H1 (cell line): ENCODE data around the gene SAT2. TPM values are rescaled to one million over a fixed set of nuclear protein-coding genes. Genes with fewer than 3 reads are reported as not detected.

Experiments used
- CTCF ChIA-PET: fragments of 300-600 bp; sonication (Branson Sonifier 250); formaldehyde crosslinking; loops from one replicate; lab custom pipeline; 2021; ENCODE audit not compliant: partially characterized antibody; lab: Charles Lee
- POLR2A ChIA-PET: fragments of 300-600 bp; sonication (Branson Sonifier 250); formaldehyde crosslinking; loops from one replicate; lab custom pipeline; 2021; ENCODE audit warnings: inconsistent platforms; ENCODE audit not compliant: partially characterized antibody; lab: Charles Lee
- DNase-seq, 2 experiments: peaks; one replicate each; pipeline versions ENCODE4 v3.0.0 to v3.0.0-alpha.2; 2010 to 2022; ENCODE audit warnings: low spot score in 2 of 2, low read depth in 1 of 2, mixed read lengths in 1 of 2
- FAIRE-seq: peaks from 2 replicates; lab custom pipeline; 2011; peaks lifted over from hg19 to GRCh38; lab: Jason Lieb, UNC
- H2AFZ ChIP-seq: 2 replicates; pipeline ENCODE4 v1.8.1; 2012; ENCODE audit warnings: low read length, inconsistent platforms
- H2AK5ac ChIP-seq: 2 replicates; pipeline ENCODE4 v1.6.1; 2013; ENCODE audit warnings: low read depth, low read length
- H2BK120ac ChIP-seq: replicated peaks from 2 replicates; pipeline ENCODE3; 2013; ENCODE audit warnings: low read depth, low read length, inconsistent platforms
- H2BK12ac ChIP-seq: 2 replicates; pipeline ENCODE4 v1.6.1; 2013; ENCODE audit warnings: low read depth, low read length
- H2BK15ac ChIP-seq: 2 replicates; pipeline ENCODE4 v1.6.1; 2013; ENCODE audit warnings: low read length
- H2BK20ac ChIP-seq: 2 replicates; pipeline ENCODE4 v1.6.1; 2013; ENCODE audit warnings: low read length
- H2BK5ac ChIP-seq: 2 replicates; pipeline ENCODE4 v1.6.1; 2013; ENCODE audit warnings: low read depth, low read length
- H3K14ac ChIP-seq: 2 replicates; pipeline ENCODE4 v1.6.1; 2013; ENCODE audit warnings: inconsistent platforms; ENCODE audit not compliant: insufficient read length
- H3K18ac ChIP-seq: 2 replicates; pipeline ENCODE4 v1.6.1; 2013; ENCODE audit warnings: low read length; ENCODE audit errors: extremely low read depth
- H3K23ac ChIP-seq: 2 replicates; pipeline ENCODE4 v1.6.1; 2013; ENCODE audit warnings: inconsistent platforms; ENCODE audit not compliant: insufficient read length
- H3K23me2 ChIP-seq: 2 replicates; pipeline ENCODE4 v1.6.1; 2013; ENCODE audit warnings: low read depth, low read length
- H3K27ac ChIP-seq: 2 replicates; pipeline ENCODE4 v1.6.1; 2011; ENCODE audit warnings: low read depth, low read length, inconsistent platforms
- H3K27me3 ChIP-seq, 4 experiments: replicated peaks in 1 of 4; 1 replicate in 1 of 4; 2 replicates in 3 of 4; pipeline versions ENCODE4 v1.6.1 to v1.8.1; 2011 to 2013; ENCODE audit warnings: low read length in 3 of 4, mild to moderate bottlenecking in 3 of 4, inconsistent platforms in 2 of 4, mixed read lengths in 2 of 4, moderate library complexity in 1 of 4; ENCODE audit not compliant: control insufficient read depth in 3 of 4, insufficient read depth in 3 of 4; ENCODE audit errors: extremely low read depth in 1 of 4
- H3K36me3 ChIP-seq, 4 experiments: 2 replicates each; pipeline versions ENCODE4 v1.6.1 to v1.8.1; 2011 to 2013; ENCODE audit warnings: mild to moderate bottlenecking in 4 of 4, low read length in 3 of 4, moderate library complexity in 2 of 4, control low read depth in 1 of 4, inconsistent platforms in 1 of 4; ENCODE audit not compliant: insufficient read depth in 4 of 4, control insufficient read depth in 2 of 4
- H3K4ac ChIP-seq: replicated peaks from 2 replicates; pipeline ENCODE3; 2013; ENCODE audit warnings: low read length, low read depth, mixed read lengths, inconsistent platforms; ENCODE audit not compliant: insufficient read length
- H3K4me1 ChIP-seq, 4 experiments: replicated peaks in 1 of 4; 1 replicate in 1 of 4; 2 replicates in 3 of 4; pipeline versions ENCODE4 v1.6.1 to v1.8.1; 2011 to 2013; ENCODE audit warnings: low read length in 3 of 4, inconsistent platforms in 2 of 4, mixed read lengths in 1 of 4; ENCODE audit not compliant: insufficient read depth in 4 of 4, control insufficient read depth in 3 of 4
- H3K4me2 ChIP-seq, 2 experiments: 2 replicates each; pipeline versions ENCODE4 v1.6.1 to v1.8.1; 2011 to 2013; ENCODE audit warnings: low read depth in 2 of 2, low read length in 2 of 2, control low read depth in 1 of 2, inconsistent platforms in 1 of 2, mild to moderate bottlenecking in 1 of 2; ENCODE audit not compliant: insufficient read depth in 1 of 2
- H3K4me3 ChIP-seq, 4 experiments: fragments of 200-600, 300-600 bp in 1 of 4; sonication (generic), shearing (Covaris generic), sonication (Bioruptor Twin) in 1 of 4; 2 replicates each; pipeline versions ENCODE4 v1.5.1 to v1.8.1; 2011 to 2016; ENCODE audit warnings: low read length in 4 of 4, low read depth in 3 of 4, control low read depth in 2 of 4, inconsistent platforms in 2 of 4, mild to moderate bottlenecking in 2 of 4, mixed read lengths in 1 of 4, moderate library complexity in 1 of 4; ENCODE audit not compliant: insufficient read depth in 2 of 4; ENCODE audit errors: extremely low read depth in 1 of 4
- H3K56ac ChIP-seq: replicated peaks from 2 replicates; pipeline ENCODE3; 2013; ENCODE audit warnings: low read depth, mild to moderate bottlenecking, mixed read lengths, low read length, inconsistent platforms; ENCODE audit not compliant: insufficient read length
- H3K79me1 ChIP-seq: 2 replicates; pipeline ENCODE4 v1.6.1; 2013; ENCODE audit warnings: low read depth, low read length, control low read depth
- H3K79me2 ChIP-seq, 2 experiments: 2 replicates each; pipeline versions ENCODE4 v1.6.1 to v1.8.1; 2012 to 2013; ENCODE audit warnings: low read length in 2 of 2, mild to moderate bottlenecking in 2 of 2, inconsistent platforms in 1 of 2; ENCODE audit not compliant: insufficient read depth in 2 of 2, control insufficient read depth in 1 of 2
- H3K9ac ChIP-seq, 4 experiments: replicated peaks in 1 of 4; 1 replicate in 1 of 4; 2 replicates in 3 of 4; pipeline versions ENCODE4 v1.6.1 to v1.8.1; 2011 to 2013; ENCODE audit warnings: low read depth in 3 of 4, low read length in 3 of 4, control low read depth in 2 of 4, mild to moderate bottlenecking in 2 of 4, moderate library complexity in 2 of 4, inconsistent platforms in 1 of 4; ENCODE audit errors: extremely low read depth in 1 of 4
- H3K9me3 ChIP-seq, 2 experiments: 2 replicates each; pipeline versions ENCODE4 v1.6.1 to v1.8.1; 2012 to 2013; ENCODE audit warnings: mild to moderate bottlenecking in 2 of 2, moderate library complexity in 2 of 2, control low read depth in 1 of 2, inconsistent platforms in 1 of 2, low read depth in 1 of 2, low read length in 1 of 2, mixed read lengths in 1 of 2; ENCODE audit not compliant: insufficient read depth in 2 of 2
- H4K20me1 ChIP-seq, 2 experiments: replicated peaks in 1 of 2; 2 replicates each; pipeline versions ENCODE3 to v1.8.1; 2011 to 2013; ENCODE audit warnings: inconsistent platforms in 2 of 2, low read length in 2 of 2, mild to moderate bottlenecking in 1 of 2; ENCODE audit not compliant: insufficient read depth in 2 of 2, control insufficient read depth in 1 of 2
- H4K5ac ChIP-seq: 2 replicates; pipeline ENCODE4 v1.6.1; 2013; ENCODE audit warnings: low read length, low read depth, mixed read lengths, inconsistent platforms; ENCODE audit not compliant: insufficient read length
- H4K8ac ChIP-seq: 2 replicates; pipeline ENCODE4 v1.8.0; 2013; ENCODE audit warnings: mild to moderate bottlenecking, moderate library complexity, low read length, inconsistent platforms; ENCODE audit not compliant: insufficient read depth; ENCODE audit errors: extremely low read depth
- H4K91ac ChIP-seq: replicated peaks from 2 replicates; pipeline ENCODE3; 2013; ENCODE audit warnings: low read length, mixed read lengths, inconsistent platforms; ENCODE audit not compliant: insufficient read length
- CHD1 ChIP-seq: IDR thresholded peaks from 2 replicates; pipeline ENCODE4 v1.6.1; 2012; ENCODE audit warnings: low read depth, low read length, improper control_type of control experiment
- FOSL1 ChIP-seq: IDR thresholded peaks from 2 replicates; pipeline ENCODE4 v1.6.1; 2011; ENCODE audit warnings: mild to moderate bottlenecking, low read depth, low read length, moderate library complexity; ENCODE audit not compliant: insufficient read depth
- GABPA ChIP-seq: IDR thresholded peaks from 2 replicates; pipeline ENCODE4 v1.6.1; 2011; ENCODE audit warnings: mild to moderate bottlenecking, low read length, moderate library complexity, borderline replicate concordance; ENCODE audit not compliant: insufficient read depth
- HDAC2 ChIP-seq, 2 experiments: fragments of 300-600 bp in 1 of 2; sonication (generic) in 1 of 2; IDR thresholded peaks; 2 replicates each; pipeline ENCODE4 v1.6.1; 2011 to 2012; ENCODE audit warnings: low read depth in 2 of 2, low read length in 2 of 2, mild to moderate bottlenecking in 2 of 2, moderate library complexity in 2 of 2, borderline replicate concordance in 1 of 2, inconsistent platforms in 1 of 2
- SAP30 ChIP-seq: fragments of 300-600 bp; sonication (generic); IDR thresholded peaks from 2 replicates; pipeline ENCODE4 v1.7.1; 2012; ENCODE audit warnings: low read length, moderate library complexity, mild to moderate bottlenecking, inconsistent platforms; ENCODE audit not compliant: insufficient read depth, insufficient replicate concordance
- TBP ChIP-seq: IDR thresholded peaks from 2 replicates; pipeline ENCODE4 v1.6.1; 2011; ENCODE audit warnings: low read depth, low read length, improper control_type of control experiment
- TEAD4 ChIP-seq: IDR thresholded peaks from 2 replicates; pipeline ENCODE4 v1.6.1; 2012; ENCODE audit warnings: low read depth, low read length, inconsistent platforms, mixed read lengths
- WGBS, 2 experiments: shearing (Covaris generic) in 1 of 2; methylation state at CpG; one replicate each; pipeline versions ENCODE4 v1.1.6 to v1.1.7; 2013 to 2015; ENCODE audit warnings: low lambda C conversion rate in 2 of 2, mixed read lengths in 2 of 2, inconsistent platforms in 1 of 2, low coverage in 1 of 2, missing lambda C conversion rate in 1 of 2; ENCODE audit not compliant: insufficient replicate concordance in 2 of 2, insufficient coverage in 1 of 2, insufficient read length in 1 of 2; ENCODE audit errors: extremely low coverage in 1 of 2, missing lambda C conversion rate in 1 of 2; 5-methylcytosine and 5-hydroxymethylcytosine counted together
- polyA plus RNA-seq, 7 experiments: library from polyadenylated mRNA; depleted of rRNA in 3 of 7; stranded (reverse) in 5 of 7; unstranded in 2 of 7; fragments of >200 nt in 5 of 7; fragments of 200-250 nt in 2 of 7; gene quantifications; 1 replicate in 5 of 7; 2 replicates in 1 of 7; 4 replicates in 1 of 7; pipeline versions ENCODE4 v1.2.1 to v1.2.3, GENCODE V29; 2011 to 2013; ENCODE audit warnings: missing spikeins in 2 of 7, mixed read lengths in 2 of 7
- total RNA-seq: library from RNA; stranded (reverse); fragmentation: NEBNext Ultra II Directional; extraction: Animal tissue kit (Norgen Biotek cat#: 25700); gene quantifications from 2 replicates; pipeline ENCODE4 v1.2.1, GENCODE V29; 2021

Gene SAT2
- total and polyA plus RNA-seq, 2 of the 8 experiments (the other 6 are each of a cell fraction or from before 2014, with no cell fraction given) = 36.4 to 72.3 TPM

DNA sequence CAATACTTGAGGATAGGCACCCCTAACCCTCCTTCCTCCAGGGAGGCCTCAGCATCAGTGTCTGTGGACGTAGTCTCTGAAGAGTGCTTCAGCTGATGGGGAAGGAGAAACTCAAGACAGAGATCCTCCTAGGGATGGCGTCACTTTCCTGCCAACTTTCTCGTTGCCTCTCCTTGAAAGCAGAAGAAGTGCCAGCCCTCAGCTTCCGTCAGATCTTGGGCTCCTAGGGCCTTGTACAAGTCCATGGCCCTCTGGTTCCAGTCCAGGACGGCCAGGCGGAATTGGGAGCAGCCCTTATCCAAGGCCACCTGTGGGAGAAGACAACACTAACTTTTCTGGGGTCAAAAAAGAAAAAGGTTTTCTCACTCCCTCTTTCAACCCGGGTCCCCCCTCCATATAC, 1.3 kb downstream of the SAT2 start:
- Histone ChIP-seq H3K23me2 (peaks cover 8% of the 10 kb centered on the region), H3K23ac (no peak overlapping the region), H2AK5ac (no peak overlapping the region), H2BK120ac (no peak overlapping the region), H3K27ac (no peak overlapping the region), H4K8ac (no peak overlapping the region), H3K14ac (no peak overlapping the region), H4K5ac (peak overlapping the region; percentile 2), H3K9ac (peak overlapping the region in 1 of 4 experiments; percentile 64; a peak in 1 of 7 replicates), H3K9me3 (no peaks in the 10 kb centered on the region), H2AFZ (no peak overlapping the region), H4K91ac (no peak overlapping the region), H3K27me3 (no peaks in the 10 kb centered on the region), H4K20me1 (no peaks in the 10 kb centered on the region), H3K4me3 (peak overlapping the region; percentile 72 to 98 (median 76); a peak in 7 of 8 replicates), H3K4me2 (peak overlapping the region; percentile 72 to 77), H3K18ac (no peak overlapping the region), H2BK20ac (no peak overlapping the region), H2BK12ac (no peak overlapping the region), H3K79me1 (peaks cover 2% of the 10 kb centered on the region; the same call in 1 of the 2 replicates), H3K79me2 (peaks cover 0 to 3% of the 10 kb centered on the region in 2 experiments; a peak in 1 of 4 replicates), H2BK15ac (no peak overlapping the region), H3K4ac (no peak overlapping the region), H3K56ac (no peak overlapping the region), H3K4me1 (peaks cover 2 to 10% (median 4%) of the 10 kb centered on the region in 4 experiments; a peak in 5 of 7 replicates), H2BK5ac (no peak overlapping the region), H3K36me3 (peaks cover 0 to 4% (median 0%) of the 10 kb centered on the region in 4 experiments; a peak in 1 of 8 replicates)
- DNase-seq = no peak
- CTCF ChIA-PET = interaction anchor here (0.9 to 3.7 kb wide), 8 partner anchors 12 to 86 kb away, joined by 3 to 23 read pairs (median 7); partner anchors contain the start of genes TP53 and WRAP53
- 94% methylated on average over 7 of the region's 7 CpGs; no CpG with 5 or more reads in 1 of the 2 experiments for WGBS, 2 experiments
- no peak for TF ChIP-seq HDAC2 (IDR thresholded peaks at IDR 0.05; ENCODE audit: borderline replicate concordance in 1 of 2, low read depth in 2 of 2, low read length in 2 of 2)
- TF ChIP-seq CHD1 = no peak
- TF ChIP-seq TBP = no peak
- TF ChIP-seq TEAD4 = no peak
- no peak for TF ChIP-seq SAP30
- TF ChIP-seq GABPA = no peak
- TF ChIP-seq FOSL1 = no peak
- POLR2A ChIA-PET = interaction anchor here (1.4 to 79.4 kb wide), 6 partner anchors 11 to 95 kb away, joined by 4 to 2272 read pairs (median 20); partner anchors contain the start of genes ATP1B2, EFNB3, FXR2 and MPDU1
- no peak for FAIRE-seq
